Measurements from ENCODE around the gene LCT.
"Not testable (repeated sequence)": the region's sequence is repeated elsewhere in the genome, so short reads cannot be mapped to it uniquely, and the experiment has no call there.

DNA sequence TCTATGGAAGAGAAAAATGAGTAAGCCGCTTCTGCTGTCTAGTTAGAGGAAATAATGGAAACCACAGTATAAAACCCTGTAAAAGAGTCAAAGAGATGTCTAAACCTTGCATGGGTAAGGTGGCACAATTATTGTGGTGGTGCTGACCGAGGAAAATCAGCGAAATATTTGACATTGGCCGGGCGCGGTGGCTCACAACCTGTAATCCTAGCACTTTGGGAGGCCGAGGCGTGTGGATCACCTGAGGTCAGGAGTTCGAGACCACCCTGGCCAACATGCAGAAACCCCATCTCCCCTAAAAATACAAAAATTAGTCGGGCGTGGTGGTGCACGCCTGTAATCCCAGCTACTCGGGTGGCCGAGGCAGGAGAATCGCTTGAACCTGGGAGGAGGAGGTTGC is 39.8 kb upstream of the LCT start:
- TF ChIP-seq, protein P1, sequence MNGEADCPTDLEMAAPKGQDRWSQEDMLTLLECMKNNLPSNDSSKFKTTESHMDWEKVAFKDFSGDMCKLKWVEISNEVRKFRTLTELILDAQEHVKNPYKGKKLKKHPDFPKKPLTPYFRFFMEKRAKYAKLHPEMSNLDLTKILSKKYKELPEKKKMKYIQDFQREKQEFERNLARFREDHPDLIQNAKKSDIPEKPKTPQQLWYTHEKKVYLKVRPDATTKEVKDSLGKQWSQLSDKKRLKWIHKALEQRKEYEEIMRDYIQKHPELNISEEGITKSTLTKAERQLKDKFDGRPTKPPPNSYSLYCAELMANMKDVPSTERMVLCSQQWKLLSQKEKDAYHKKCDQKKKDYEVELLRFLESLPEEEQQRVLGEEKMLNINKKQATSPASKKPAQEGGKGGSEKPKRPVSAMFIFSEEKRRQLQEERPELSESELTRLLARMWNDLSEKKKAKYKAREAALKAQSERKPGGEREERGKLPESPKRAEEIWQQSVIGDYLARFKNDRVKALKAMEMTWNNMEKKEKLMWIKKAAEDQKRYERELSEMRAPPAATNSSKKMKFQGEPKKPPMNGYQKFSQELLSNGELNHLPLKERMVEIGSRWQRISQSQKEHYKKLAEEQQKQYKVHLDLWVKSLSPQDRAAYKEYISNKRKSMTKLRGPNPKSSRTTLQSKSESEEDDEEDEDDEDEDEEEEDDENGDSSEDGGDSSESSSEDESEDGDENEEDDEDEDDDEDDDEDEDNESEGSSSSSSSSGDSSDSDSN (IDR thresholded peaks at IDR 0.05; ENCODE audit: borderline replicate concordance in 1 of 2, low read depth in 2 of 2, low read length in 2 of 2): not testable (repeated sequence)
- not testable (repeated sequence) for TF ChIP-seq NFRKB (IDR thresholded peaks at IDR 0.05; ENCODE audit: low read depth); MAFK (IDR thresholded peaks at IDR 0.05; ENCODE audit: low read length)

Data from K562 (cell line).